Breast epithelium (tissue), 4 donors: ENCODE results near the gene TBC1D2. TPM values are rescaled to one million over a fixed set of nuclear protein-coding genes. Genes with fewer than 3 reads are reported as not detected.
A peak's percentile ranks its signal among the peaks of the same experiment; 100 is the strongest.

Experiments
- DNase-seq, 2 donors: peaks; one replicate each; pipeline ENCODE4 v3.0.0-alpha.2; 2019; ENCODE audit warnings: low spot score in 2 of 2
- H3K27ac ChIP-seq, 2 donors: fragments of 200-600 bp; sonication (generic) in 1 of 2; one replicate each; pipeline ENCODE4 v1.5.1; 2016 to 2019; ENCODE audit warnings: mild to moderate bottlenecking in 1 of 2
- H3K27me3 ChIP-seq, 2 donors: fragments of 200-600 bp; sonication (generic) in 1 of 2; one replicate each; pipeline versions ENCODE4 v1.5.1 to v1.6.0; 2017 to 2019; ENCODE audit warnings: control low read depth in 1 of 2, mild to moderate bottlenecking in 1 of 2
- H3K36me3 ChIP-seq: fragments of 200-600 bp; one replicate; pipeline ENCODE4 v1.5.1; 2019
- H3K4me1 ChIP-seq, 2 donors: fragments of 200-600 bp; sonication (generic); one replicate each; pipeline ENCODE4 v1.5.1; 2016 to 2019; ENCODE audit warnings: control low read depth in 1 of 2
- H3K4me3 ChIP-seq, 3 donors: fragments of 200-600 bp; sonication (generic); 1 replicate in 2 of 3; 2 replicates in 1 of 3; pipeline ENCODE4 v1.5.1; 2016 to 2019; ENCODE audit warnings: mild to moderate bottlenecking in 3 of 3, moderate library complexity in 2 of 3
- H3K9me3 ChIP-seq, 2 donors: fragments of 200-600 bp; sonication (generic) in 1 of 2; one replicate each; pipeline ENCODE4 v1.5.1; 2016 to 2019; ENCODE audit warnings: control low read depth in 1 of 2
- POLR2A ChIP-seq: fragments of 450-650 bp; IDR thresholded peaks from one replicate; pipeline ENCODE4 v1.6.1; 2016; ENCODE audit warnings: antibody characterized with exemption, mild to moderate bottlenecking, moderate library complexity
- POLR2AphosphoS5 ChIP-seq, 3 donors: sonication (generic); formaldehyde crosslinking; IDR thresholded peaks; one replicate each; pipeline ENCODE4 v1.6.1; 2017; ENCODE audit warnings: antibody characterized with exemption in 3 of 3
- intact Hi-C: fragments of 100-400 bp; cut with DNase I; formaldehyde crosslinking; loops from one replicate; pipeline ENCODE4 v1.15.1; 2023; ENCODE audit warnings: low total_unique reads
- total RNA-seq, 3 donors: library from RNA; depleted of rRNA; stranded (reverse); fragments of >200 nt; gene quantifications; one replicate each; pipeline ENCODE4 v1.1.0, GENCODE V29; 2016
- TF ChIP-seq, protein P1 (sequence below), 3 donors: fragments of 450-650 bp; IDR thresholded peaks; one replicate each; pipeline ENCODE4 v1.5.1; 2016 to 2017; ENCODE audit warnings: antibody characterized with exemption in 3 of 3, mild to moderate bottlenecking in 3 of 3, moderate library complexity in 3 of 3

The TBC1D2 gene
- total RNA-seq, 3 donors from 2014 or later = 10.8 to 17.1 (median 13.6) TPM

DNA sequence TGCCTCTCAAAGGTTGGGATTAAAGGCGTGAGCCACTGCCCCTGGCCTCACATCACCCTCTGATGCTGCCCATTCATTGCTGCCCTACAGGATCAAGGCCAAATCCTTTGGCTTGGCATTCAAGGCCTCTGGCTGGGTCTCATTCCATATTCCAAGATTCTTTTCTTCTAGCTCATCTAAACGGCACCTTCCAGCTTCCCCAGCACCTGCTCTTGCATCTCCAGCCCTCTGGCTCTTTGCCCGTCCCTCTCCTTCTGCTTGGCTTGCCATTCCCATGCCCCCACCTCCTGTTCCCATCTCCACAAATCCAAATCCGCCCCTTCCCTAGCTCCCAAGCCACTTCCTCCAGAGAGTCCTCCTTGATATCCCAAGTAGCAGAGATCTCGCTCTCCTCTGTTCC, 96.1 kb downstream of the TBC1D2 start:
- Histone ChIP-seq H3K36me3 (no peaks in the 10 kb centered on the region), H3K4me1 (no peaks in the 10 kb centered on the region), H3K27ac (no peak overlapping the region), H3K27me3 (no peaks in the 10 kb centered on the region), H3K4me3 (no peak overlapping the region), H3K9me3 (no peaks in the 10 kb centered on the region)
- DNase-seq = no peak
- intact Hi-C loops = no loop called here
- TF ChIP-seq, protein P1, sequence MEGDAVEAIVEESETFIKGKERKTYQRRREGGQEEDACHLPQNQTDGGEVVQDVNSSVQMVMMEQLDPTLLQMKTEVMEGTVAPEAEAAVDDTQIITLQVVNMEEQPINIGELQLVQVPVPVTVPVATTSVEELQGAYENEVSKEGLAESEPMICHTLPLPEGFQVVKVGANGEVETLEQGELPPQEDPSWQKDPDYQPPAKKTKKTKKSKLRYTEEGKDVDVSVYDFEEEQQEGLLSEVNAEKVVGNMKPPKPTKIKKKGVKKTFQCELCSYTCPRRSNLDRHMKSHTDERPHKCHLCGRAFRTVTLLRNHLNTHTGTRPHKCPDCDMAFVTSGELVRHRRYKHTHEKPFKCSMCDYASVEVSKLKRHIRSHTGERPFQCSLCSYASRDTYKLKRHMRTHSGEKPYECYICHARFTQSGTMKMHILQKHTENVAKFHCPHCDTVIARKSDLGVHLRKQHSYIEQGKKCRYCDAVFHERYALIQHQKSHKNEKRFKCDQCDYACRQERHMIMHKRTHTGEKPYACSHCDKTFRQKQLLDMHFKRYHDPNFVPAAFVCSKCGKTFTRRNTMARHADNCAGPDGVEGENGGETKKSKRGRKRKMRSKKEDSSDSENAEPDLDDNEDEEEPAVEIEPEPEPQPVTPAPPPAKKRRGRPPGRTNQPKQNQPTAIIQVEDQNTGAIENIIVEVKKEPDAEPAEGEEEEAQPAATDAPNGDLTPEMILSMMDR (IDR thresholded peaks at IDR 0.05) = no peak
- TF ChIP-seq POLR2AphosphoS5 (IDR thresholded peaks at IDR 0.05) (no peak), POLR2A (no peak)

DNA sequence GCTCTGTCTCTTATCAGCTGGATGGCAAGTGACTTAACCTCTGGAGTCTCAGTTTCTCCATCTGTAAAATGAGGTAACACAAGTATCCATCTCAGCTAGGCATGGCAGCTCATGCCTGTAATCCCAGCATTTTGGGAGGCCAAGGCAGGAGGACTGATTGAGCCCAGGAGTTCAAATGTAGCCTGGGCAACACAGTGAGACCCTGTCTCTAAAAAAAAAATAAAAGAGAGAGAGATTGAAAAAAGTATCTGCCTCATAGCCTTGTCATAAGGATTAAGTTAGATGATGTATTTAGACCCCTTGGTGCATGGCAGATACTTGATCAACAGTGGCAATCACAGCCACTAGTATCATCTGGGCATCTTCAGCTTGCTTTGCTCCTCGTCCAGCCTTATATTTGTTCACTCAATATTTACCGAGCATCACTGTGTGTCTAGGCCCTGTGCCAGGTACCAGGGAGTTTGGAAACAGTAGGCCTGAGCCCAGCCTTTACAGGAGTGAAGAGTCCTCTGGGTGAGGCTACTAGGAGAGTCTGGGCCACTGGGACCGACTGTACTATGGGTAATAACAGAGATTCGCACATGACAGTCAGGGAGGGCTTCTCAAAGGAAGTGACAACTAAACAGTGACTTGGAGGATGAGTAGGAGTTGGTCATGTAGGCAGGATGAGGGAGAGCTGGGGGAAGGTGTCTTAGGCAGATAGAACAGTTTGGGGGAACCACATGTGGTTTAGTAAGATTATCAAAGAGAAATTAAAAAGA, 97.2 kb downstream of the TBC1D2 start:
- Histone ChIP-seq H3K27ac (peak overlapping the region in 1 of 2 donors; percentile 58), H3K4me1 (no peaks in the 10 kb centered on the region), H3K27me3 (no peaks in the 10 kb centered on the region), H3K4me3 (no peak overlapping the region), H3K36me3 (no peaks in the 10 kb centered on the region), H3K9me3 (no peaks in the 10 kb centered on the region)
- peak; percentile 53 to 86 for DNase-seq
- intact Hi-C loops = no loop called here
- TF ChIP-seq POLR2AphosphoS5 (IDR thresholded peaks at IDR 0.05) (no peak), POLR2A (no peak)
- TF ChIP-seq, protein P1 (IDR thresholded peaks at IDR 0.05) = no peak

GRCh38 chr9:98157372-98157771, 98.1 kb downstream of the TBC1D2 start:
- TF ChIP-seq POLR2AphosphoS5 (IDR thresholded peaks at IDR 0.05) (no peak), POLR2A (no peak)
- TF ChIP-seq, protein P1 (IDR thresholded peaks at IDR 0.05) = no peak
- no peaks in the 10 kb centered on the region for H3K9me3 ChIP-seq
- H3K4me1 ChIP-seq = no peaks in the 10 kb centered on the region
- no peaks in the 10 kb centered on the region for H3K36me3 ChIP-seq
- no peaks in the 10 kb centered on the region for H3K27me3 ChIP-seq
- H3K4me3 ChIP-seq = no peak overlapping the region
- no peak for DNase-seq
- no peak overlapping the region for H3K27ac ChIP-seq
- intact Hi-C loops = no loop called here

- Histone ChIP-seq H3K9me3 (no peaks in the 10 kb centered on the region), H3K4me3 (no peak overlapping the region), H3K4me1 (no peaks in the 10 kb centered on the region), H3K27ac (no peak overlapping the region), H3K36me3 (no peaks in the 10 kb centered on the region), H3K27me3 (no peaks in the 10 kb centered on the region)
- intact Hi-C loops = no loop called here
- DNase-seq = no peak
- TF ChIP-seq POLR2AphosphoS5 (IDR thresholded peaks at IDR 0.05) (no peak), POLR2A (no peak)
- TF ChIP-seq, protein P1 (IDR thresholded peaks at IDR 0.05) = no peak
Measured at GRCh38 chr9:98154678-98155077, 100.8 kb downstream of the TBC1D2 start.

DNA sequence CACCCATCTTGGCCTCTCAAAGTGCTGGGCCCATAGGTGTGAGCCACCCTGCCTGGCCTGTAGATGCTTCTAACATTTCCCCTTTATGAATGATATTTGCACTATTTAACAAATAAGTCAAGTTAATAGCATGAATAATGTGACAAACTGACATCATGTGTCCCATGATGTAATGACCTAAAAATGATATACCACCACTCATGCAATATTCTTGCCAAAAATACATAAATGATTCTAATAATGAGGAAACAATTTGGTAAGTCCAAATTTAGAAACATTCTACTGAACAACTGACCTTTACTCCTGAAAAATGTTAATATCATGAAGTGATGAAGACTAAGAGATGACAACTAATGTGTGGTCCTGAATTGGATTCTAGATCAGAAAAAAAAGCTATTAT, 102.9 kb downstream of the TBC1D2 start:
- no peak for DNase-seq
- intact Hi-C loops = no loop called here
- no peaks in the 10 kb centered on the region for H3K36me3 ChIP-seq
- no peak overlapping the region for H3K27ac ChIP-seq
- no peaks in the 10 kb centered on the region for H3K9me3 ChIP-seq
- TF ChIP-seq, protein P1 (IDR thresholded peaks at IDR 0.05) = no peak
- no peak for TF ChIP-seq POLR2AphosphoS5 (IDR thresholded peaks at IDR 0.05)
- TF ChIP-seq POLR2A = no peak
- H3K4me3 ChIP-seq = no peak overlapping the region
- no peaks in the 10 kb centered on the region for H3K4me1 ChIP-seq
- H3K27me3 ChIP-seq = no peaks in the 10 kb centered on the region
